GM12891 (cell line): ENCODE measurements around the gene ALDH3B1.

Source experiments
- POLR2A ChIP-seq: IDR thresholded peaks from 2 replicates; pipeline ENCODE4 v1.6.1; 2011; ENCODE audit warnings: low read depth, low read length, control low read depth
- POLR2AphosphoS5 ChIP-seq: IDR thresholded peaks from 2 replicates; pipeline ENCODE4 v1.6.1; 2011; ENCODE audit warnings: low read depth, low read length, control low read depth

- TF ChIP-seq POLR2A: no peak
- TF ChIP-seq POLR2AphosphoS5: no peak
These were observed 25.2 kb downstream of the ALDH3B1 start for GRCh38 chr11:68035266-68035876.
